Measurements from ENCODE around the gene AHR.
"Not testable (repeated sequence)": the region's sequence is repeated elsewhere in the genome, so short reads cannot be mapped to it uniquely, and the experiment has no call there.

The AHR gene

GRCh38 chr7:17339952-17340351 is 41.5 kb downstream of the AHR start:
- DNase-seq (ENCODE audit: low read depth) = no peak

- DNase-seq (ENCODE audit: low read depth) = no peak
Measured at GRCh38 chr7:17340655-17341054, 42.2 kb downstream of the AHR start.

DNA sequence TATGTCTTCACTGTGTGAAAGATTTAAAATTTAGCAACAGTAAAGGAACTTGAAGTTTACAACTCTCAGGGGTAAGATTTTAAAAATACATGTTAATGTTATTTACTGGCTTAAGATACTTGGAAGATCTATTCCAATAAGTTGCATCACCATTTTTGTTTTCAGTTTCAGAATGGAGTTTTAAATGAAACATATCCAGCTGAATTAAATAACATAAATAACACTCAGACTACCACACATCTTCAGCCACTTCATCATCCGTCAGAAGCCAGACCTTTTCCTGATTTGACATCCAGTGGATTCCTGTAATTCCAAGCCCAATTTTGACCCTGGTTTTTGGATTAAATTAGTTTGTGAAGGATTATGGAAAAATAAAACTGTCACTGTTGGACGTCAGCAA is 44.3 kb downstream of the AHR start:
- no peak for DNase-seq (ENCODE audit: low read depth)

DNA sequence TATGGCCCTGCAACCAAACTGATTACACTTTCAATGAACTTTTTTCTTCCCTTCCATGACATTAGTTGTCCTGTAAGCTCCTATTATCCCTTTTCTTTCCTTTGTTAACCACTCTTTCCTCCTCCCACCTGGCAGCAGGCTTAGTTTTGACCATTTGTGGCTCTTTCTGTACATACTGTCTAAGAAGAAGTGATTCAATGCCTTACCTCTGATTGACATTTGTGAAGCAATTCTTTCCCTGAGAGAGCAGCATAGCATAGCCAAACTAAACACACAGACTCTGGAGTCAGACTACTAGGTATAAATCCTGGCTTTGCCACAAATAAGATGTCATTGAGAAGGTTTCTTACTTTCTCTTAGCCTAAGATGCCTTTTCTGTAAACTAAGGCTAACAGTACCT is 48.9 kb downstream of the AHR start:
- DNase-seq (ENCODE audit: low read depth) = no peak

DNA sequence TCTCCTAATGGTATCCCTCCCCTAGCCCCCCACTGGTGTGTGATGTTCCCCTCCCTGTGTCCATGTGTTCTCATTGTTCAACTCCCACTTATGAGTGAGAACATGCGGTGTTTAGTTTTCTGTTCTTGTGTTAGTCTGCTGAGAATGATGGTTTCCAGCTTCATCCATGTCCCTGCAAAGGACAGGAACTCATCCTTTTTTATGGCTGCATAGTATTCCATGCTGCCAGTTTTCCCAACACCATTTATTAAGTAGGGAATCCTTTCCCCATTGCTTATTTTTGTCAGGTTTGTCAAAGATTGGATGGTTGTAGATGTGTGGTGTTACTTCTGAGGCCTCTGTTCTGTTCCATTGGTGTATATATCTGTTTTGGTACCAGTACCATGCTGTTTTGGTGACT is 50.5 kb downstream of the AHR start:
- DNase-seq (ENCODE audit: low read depth) = not testable (repeated sequence)

DNA sequence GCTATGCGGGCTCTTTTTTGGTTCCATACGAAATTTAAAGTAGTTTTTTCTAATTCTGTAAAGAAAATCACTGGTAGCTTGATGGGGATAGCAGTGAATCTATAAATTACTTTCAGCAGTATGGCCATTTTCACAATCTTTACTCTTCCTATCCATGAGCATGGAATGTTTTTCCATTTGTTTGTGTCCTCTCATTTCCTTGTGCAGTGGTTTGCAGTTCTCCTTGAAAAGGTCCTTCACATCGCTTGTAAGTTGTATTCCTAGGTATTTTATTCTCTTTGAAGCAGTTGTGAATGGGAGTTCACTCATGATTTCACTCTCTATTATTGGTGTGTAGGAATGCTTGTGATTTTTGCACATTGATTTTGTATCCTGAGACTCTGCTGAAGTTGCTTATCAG is 51.9 kb downstream of the AHR start:
- not testable (repeated sequence) for DNase-seq (ENCODE audit: low read depth)

DNA sequence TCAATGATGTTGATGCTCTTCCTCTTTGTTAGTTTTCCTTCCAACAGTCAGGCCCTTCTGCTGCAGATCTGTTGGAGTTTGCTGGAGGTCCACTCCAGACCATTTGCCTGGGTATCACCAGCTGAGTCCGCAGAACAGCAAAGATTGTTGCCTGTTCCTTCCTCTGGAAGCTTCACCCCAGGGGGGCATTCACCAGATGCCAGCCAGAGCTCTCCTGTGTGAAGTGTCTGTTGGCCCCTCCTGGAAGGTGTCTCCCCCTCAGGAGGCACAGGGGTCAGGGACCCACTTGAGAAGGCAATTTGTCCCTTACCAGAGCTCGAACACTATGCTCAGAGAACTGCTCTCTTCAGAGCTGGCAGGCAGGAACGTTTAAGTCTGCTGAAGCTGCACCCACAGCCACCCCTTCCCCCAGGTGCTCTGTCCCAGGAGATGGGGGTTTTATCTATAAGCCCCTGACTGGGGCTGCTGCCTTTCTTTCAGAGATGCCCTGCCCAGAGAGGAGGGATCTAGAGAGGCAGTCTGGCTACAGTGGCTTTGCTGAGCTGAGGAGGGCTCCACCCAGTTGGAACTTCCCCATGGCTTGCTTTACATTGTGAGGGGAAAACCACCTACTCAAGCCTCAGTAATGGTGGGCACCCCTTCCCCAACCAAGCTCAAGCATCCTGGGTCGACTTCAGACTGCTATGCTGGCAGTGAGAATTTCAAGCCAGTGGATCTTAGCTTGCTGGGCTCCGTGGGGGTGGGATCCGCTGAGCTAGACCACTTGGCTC is 55.4 kb downstream of the AHR start:
- not testable (repeated sequence) for DNase-seq (ENCODE audit: low read depth)

- DNase-seq (ENCODE audit: low read depth) = no peak
Measured at GRCh38 chr7:17354473-17354872, 56.0 kb downstream of the AHR start.

GRCh38 chr7:17355050-17355449 is 56.6 kb downstream of the AHR start:
- no peak for DNase-seq (ENCODE audit: low read depth)

DNA sequence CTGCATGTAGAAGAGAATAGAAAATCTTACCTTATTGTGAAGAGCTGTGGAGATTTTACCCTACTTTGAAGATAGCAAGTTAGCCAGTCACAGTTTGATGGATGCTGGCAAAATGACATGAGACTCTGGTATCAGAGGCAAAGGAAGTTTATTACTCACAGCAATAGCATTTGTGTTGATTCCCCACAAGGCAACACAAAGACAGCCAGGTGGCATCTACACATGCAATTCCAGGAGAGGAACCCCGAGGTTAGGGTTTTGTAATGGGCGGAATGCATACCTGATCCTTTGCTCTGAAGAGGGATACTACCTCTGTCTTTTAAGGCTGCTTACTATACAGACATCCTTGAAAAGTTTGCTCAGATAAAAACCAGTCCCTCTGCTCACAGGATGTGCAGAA is 59.5 kb downstream of the AHR start:
- DNase-seq (ENCODE audit: low read depth) = no peak

DNA sequence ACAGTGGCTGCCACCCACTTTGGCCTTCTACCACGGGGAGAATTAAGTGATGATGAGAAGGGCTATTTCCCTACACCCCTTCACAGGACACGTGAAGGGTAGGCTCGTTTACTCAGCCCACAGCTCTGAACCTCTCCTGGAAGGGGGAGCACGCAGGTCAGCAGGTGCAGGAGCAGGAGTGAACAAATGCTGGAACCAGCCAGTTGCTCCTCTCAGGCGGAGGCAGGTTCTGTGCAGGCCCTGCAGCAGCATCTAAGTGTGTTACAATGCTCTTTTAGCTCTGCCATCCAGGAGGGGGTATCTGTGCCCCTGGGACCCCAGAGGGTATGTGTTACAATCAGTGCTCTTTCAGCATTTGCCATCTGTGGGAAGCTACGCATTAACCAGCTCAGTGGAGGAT is 61.2 kb downstream of the AHR start:
- DNase-seq (ENCODE audit: low read depth) = no peak

DNA sequence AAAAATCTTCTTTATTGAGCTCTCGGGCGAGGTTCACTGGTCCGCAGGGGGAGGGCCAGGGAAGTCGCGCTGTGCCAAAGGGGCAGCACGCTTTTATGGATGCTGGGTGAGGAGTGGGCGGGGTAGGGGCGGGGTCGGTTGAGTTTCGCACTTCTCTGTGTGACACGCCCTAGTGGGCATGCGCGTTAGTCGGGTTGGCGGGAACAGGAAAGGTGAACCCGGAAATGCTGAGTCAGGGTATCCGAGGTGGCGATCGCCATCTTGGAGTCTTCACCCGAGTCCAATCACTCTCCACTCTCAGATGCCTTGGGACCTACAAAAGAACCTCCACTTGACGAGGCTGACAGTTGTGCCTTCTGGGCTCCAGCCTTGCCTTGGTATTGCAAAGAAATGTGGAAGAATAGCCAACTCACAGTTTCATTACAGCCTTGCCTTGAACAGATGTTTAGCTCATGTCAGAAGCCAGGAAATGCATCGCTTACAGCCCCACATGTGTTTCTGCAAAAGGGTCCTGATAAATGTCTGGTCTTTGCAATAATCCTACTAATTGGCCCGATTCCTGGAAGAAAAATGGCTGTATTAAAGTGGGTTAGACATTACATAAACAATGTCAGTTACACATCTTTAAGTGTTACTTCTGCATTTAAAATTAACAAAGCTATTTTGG is 64.1 kb downstream of the AHR start:
- no peak for DNase-seq (ENCODE audit: low read depth)

- no peak for DNase-seq (ENCODE audit: low read depth)
Measured at GRCh38 chr7:17364671-17365070, 66.2 kb downstream of the AHR start.

- no peak for DNase-seq (ENCODE audit: low read depth)
Measured at GRCh38 chr7:17365775-17366174, 67.3 kb downstream of the AHR start.

GRCh38 chr7:17367502-17367901 is 69.0 kb downstream of the AHR start:
- no peak for DNase-seq (ENCODE audit: low read depth)

DNA sequence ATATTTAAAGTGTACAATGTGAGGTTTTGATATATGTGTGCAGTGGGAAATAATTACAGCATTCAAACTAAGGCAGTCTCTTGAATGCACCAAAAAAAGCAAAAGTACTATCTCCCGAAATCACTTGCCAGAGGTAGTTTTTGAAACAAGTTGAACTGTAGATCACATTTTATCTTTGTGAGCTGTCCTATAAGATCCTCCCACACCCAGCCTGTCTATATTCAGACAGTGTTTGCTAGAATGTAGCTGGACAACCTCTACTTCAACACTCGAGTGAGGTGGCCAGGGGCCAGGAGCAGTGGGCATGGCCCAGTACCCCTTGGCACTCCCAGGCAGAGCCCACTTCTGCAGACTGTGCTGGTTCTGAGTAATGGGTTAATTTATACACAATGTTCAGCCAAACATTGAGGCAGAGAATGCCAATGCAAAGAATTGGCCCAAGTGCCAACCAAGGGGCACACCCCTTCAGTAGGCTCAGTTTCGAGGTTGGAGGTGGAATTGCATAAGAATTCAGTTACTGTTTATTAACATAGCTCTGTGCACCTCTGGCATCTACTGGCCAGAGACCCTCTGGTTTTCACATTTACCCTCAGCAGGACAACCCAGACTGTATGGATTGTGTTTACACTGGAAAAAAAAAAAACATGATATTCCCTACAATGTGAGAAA is 70.5 kb downstream of the AHR start:
- DNase-seq (ENCODE audit: low read depth) = no peak

DNA sequence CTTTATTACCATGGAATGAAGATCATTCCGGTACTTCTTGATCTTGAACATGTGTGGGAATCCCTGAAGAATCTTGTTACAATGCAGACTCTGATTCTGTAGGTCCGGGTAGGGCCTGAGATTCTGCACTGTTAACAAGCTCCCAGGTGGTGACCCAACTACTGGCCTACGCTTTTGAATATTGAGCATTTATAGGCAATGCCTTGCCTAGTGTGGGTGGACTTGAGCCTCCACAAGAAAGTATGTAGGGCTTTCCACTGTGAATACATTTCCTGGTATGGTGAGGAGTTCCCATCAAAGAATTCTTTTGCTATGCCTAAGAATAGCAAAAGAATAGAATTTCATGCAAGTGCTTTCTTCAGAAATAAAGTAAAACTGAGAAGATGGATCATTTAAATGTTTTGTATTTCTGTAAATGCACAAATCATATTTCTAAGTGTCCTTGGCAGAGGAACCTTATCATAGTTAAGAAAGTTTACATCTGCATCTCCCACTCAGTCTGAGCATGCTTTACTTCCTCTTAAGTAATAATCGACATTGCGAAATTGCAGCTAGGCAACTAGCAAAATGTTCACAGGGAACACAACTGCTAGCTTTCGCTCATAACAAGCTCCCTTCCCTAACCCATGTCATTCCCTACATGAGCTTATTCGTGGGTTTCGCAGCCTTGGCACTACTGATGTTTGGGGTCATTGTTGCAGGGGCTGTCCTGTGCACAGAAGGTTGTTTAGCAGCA is 71.4 kb downstream of the AHR start:
- no peak for DNase-seq (ENCODE audit: low read depth)

DNA sequence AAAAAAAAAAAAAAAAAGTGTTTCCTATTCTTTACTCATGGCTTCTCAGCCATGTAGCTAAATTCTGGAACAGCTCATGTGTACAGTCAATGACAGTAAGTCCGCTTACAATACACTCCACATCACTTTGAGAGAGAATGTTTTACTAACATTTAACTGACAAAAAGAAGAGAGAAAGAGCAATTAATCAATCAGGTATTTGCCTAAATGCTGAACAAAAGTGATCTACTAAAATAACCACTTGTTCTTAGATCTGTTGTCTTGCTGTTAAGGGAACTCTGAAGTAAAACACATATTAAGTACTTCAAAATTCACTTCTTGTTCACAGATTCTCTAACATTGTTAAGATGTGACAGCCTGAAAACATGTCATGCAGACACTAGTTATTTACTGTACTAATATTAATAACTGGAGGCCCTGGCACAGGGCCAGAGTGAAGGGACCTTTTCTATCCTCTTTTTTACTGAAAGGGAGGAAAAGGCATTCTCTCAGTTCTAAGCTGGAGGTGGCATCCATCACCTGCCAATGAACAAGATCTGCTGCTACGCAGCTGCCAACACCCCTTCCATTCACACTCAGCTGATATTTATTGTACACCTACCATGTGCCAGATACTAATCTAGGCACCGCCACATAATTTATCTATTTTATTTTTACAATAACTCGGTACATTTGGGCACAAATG is 72.6 kb downstream of the AHR start:
- no peak for DNase-seq (ENCODE audit: low read depth)

DNA sequence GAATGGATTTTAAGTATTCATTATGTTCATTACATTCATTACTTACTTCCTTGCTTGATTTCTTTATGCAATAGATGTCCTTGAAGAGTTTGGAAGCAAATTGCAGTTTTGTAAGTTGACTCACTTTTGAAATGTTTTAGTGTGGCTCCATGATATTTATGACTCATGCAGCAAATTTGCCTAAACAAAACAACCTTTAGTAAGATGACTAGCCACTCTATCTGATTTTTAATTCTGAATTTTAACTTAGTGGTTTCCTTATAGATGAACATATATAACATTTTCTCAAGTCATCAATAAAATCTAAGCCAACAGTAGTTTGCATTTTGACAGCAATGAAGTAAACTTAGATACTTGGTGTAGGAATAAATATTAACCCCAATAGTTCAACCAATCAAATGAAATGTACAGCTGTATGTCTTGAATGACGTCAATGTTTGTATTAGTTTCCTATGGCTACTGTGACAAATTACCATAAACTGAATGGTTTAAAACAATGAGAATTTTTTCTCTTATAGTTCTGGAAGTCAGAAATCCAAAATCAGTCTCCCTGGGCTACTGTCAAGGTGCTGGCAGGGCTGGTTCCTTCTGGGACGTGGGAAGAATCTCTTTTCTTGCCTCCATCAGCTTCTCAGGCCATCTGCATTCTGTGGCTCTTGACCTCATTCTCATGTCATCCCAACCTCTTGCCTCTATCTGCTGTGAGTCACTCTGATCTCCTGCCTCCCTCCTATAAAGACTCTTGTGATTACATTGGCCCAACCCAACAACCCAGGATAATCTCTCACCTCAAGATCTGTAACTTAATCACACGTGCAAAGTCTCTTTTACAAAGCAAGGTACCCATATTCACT is 73.4 kb downstream of the AHR start:
- DNase-seq (ENCODE audit: low read depth) = no peak

GRCh38 chr7:17374157-17374556 is 75.7 kb downstream of the AHR start:
- no peak for DNase-seq (ENCODE audit: low read depth)

DNA sequence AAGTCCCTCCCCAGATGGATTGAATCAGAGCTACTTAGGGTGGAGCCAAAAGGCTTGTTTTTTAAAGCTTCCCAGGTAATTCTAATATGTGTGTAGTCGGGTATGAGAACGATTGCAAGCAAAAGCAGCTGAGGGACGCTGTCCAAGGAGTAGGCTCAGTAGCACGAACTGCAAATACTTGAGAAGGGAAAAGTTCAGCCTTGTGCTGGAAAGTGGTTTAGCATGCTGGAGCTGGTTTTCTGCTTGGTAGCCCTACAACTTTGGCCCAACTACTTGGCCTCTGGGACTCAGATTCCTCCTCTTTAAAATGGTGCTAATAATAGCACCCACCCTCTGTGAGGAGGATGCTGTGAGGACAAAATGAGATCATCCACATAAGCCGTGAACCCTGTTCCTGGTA is 76.2 kb downstream of the AHR start:
- no peak for DNase-seq (ENCODE audit: low read depth)
